Activated T-cell treated with anti-CD3 and anti-CD28 coated beads, Interleukin-2, amount 50 U/mL, for 1 hour (primary cell): ENCODE measurements around the gene IL17B.

Experiments
- DNase-seq: peaks from one replicate; pipeline ENCODE4 v3.0.0-alpha.2; 2020

The IL17B gene

GRCh38 chr5:149376104-149376503 lies 3.0 kb downstream of the IL17B start:
- no peak for DNase-seq

GRCh38 chr5:149375434-149375833 lies 3.7 kb downstream of the IL17B start:
- DNase-seq = no peak

- DNase-seq = no peak
These were observed 4.3 kb downstream of the IL17B start for GRCh38 chr5:149374801-149375200.

GRCh38 chr5:149374303-149374702 lies 4.8 kb downstream of the IL17B start:
- no peak for DNase-seq

GRCh38 chr5:149372932-149373331 lies 6.2 kb downstream of the IL17B start:
- no peak for DNase-seq

- no peak for DNase-seq
These were observed 6.9 kb downstream of the IL17B start for GRCh38 chr5:149372076-149372795.

- DNase-seq = peak; percentile 69
These were observed 7.7 kb downstream of the IL17B start for GRCh38 chr5:149371296-149371962.

GRCh38 chr5:149370878-149371277 lies 8.2 kb downstream of the IL17B start:
- DNase-seq = no peak

GRCh38 chr5:149367972-149368645 lies 11.0 kb downstream of the IL17B start:
- DNase-seq = no peak

- DNase-seq = peak; percentile 61
These were observed 11.7 kb downstream of the IL17B start for GRCh38 chr5:149367249-149367971.

- no peak for DNase-seq
These were observed 12.8 kb downstream of the IL17B start for GRCh38 chr5:149366169-149366729.

GRCh38 chr5:149365418-149365817 lies 13.7 kb downstream of the IL17B start:
- DNase-seq = no peak

GRCh38 chr5:149364719-149365118 lies 14.4 kb downstream of the IL17B start:
- no peak for DNase-seq

- DNase-seq = no peak
These were observed 15.2 kb downstream of the IL17B start for GRCh38 chr5:149363936-149364335.

GRCh38 chr5:149363358-149363757 lies 15.7 kb downstream of the IL17B start:
- DNase-seq = no peak

GRCh38 chr5:149362541-149362940 lies 16.6 kb downstream of the IL17B start:
- no peak for DNase-seq

GRCh38 chr5:149360272-149360671 lies 18.8 kb downstream of the IL17B start:
- no peak for DNase-seq

GRCh38 chr5:149358868-149359495 lies 20.1 kb downstream of the IL17B start:
- DNase-seq = no peak

- DNase-seq = no peak
These were observed 20.8 kb downstream of the IL17B start for GRCh38 chr5:149358294-149358651.

- DNase-seq = peak; percentile 90
These were observed 21.5 kb downstream of the IL17B start, which contains the start of gene PCYOX1L for GRCh38 chr5:149357370-149358293. TSS of gene PCYOX1L (plus strand) at chr5:149358046. CDS start at chr5:149358069, 23 bp downstream.

- no peak for DNase-seq
These were observed 22.7 kb downstream of the IL17B start for GRCh38 chr5:149356391-149356790.
